ENCODE measurements around the gene DCTPP1. TPM values are rescaled to one million over a fixed set of nuclear protein-coding genes. Genes with fewer than 3 reads are reported as not detected.

The DCTPP1 gene
- total RNA-seq: 25.4 and 31.3 TPM in 2 replicates

DNA sequence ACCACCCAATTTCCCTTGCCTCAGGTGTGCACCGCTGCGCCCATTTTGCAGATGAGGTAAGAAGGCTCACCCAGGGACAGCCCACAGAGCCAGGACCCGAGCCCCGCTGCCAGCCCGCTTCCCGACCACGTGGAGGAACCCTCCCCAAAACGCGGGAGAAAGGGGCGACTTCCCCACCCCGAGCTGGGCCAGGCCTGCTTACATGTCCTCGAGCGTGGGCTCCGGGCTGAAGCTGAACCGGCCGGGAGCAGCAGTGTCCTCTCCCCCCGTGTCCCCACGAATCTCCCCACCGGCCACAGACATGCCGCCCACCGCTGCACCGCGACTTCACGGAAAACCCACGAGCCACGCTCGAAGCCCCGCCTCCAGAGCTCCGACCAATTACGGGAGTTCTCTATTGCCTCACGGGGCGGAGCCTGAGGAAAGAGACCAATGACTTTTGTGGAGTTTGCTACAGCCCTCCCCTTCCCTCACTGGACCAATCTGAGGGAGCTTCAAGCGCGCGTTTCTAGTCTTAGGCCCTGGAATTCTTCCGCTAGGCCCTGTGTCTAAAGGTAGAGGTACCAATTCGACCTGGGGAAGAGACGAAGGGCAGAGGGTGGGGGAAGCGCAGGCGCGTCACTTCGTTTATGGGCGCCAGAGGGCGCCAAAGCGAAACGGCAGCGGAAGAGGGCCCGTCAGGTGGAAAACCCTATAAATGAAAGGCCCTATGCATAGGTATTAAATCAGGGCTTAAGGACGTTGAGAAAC lies at the start of gene DCTPP1:
DCTPP1 (minus strand) TSS at position 353 of the 750 bp plus-strand sequence; CDS start at position 303, 50 bp downstream.

DNA sequence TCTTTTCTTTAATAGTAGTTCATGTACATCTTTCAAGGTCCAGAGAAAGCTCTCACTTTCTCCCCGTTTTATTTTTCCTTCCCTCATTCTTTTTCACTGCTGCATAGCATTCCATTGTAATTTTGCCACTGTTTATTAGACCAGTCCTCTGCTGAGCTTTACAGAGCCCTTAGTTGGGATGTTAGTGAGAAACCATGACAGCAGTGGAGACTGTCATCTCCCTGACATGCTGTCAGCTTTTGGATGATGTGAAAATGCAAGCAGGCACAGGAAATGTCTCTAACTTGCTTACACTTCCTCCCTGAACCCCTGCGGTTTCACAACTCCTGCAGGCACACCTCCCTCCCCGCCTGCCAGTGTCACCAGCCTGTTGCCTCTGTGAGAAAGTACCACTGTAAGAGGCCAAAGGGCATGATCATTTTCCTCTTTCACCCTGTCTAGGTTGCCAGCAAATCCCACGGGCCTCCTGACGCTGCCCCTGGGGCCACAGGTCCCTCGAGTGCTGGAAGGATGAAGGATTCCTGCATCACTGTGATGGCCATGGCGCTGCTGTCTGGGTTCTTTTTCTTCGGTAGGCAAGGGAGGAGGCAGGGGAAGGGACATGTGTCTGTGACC lies 42.6 kb upstream of the DCTPP1 start, which contains the start of gene ITGAL:
ITGAL (plus strand) TSS at position 415 of the 615 bp plus-strand sequence; CDS start at position 511, 96 bp downstream.

DNA sequence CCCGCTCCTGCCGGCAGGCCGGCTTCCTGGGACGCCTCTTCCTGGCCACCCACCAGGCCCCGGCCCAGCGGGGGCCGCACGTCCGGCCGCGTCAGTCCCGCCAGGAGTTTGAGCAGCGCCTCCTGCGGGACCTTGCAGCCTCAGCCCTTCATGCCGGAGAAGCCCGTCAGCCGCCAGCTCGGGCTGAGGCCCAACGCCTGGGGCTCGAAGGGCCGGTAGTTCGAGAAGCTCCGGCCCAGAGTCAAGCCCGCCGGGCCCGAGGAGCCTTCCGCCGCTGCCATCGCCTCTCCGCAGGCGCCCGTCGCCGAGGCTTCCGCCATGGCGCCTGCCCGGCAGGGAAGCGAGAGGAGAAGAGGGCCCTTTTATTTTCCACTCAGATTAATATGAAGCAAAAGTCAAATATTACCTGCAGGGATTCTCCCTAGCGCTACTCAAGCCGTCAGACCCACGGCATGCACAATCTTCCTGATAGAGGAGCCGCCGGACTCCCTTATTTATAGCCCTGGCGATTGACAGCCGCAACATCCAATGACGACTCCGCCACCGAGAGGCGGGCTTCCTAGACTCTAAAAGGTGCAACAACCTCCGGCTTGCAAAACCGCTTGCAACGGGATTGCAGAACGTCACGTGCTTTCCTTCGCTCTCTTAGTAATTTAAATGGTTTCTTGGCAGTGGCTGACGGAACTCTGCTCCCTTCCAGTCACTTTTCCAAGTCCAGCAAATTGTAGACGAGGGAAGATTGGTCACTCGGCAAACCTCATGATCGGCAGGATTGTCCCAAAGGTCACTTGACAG lies 15.8 kb upstream of the DCTPP1 start, which contains the start of gene SEPHS2:
SEPHS2 (minus strand) TSS at position 467 of the 795 bp plus-strand sequence; CDS start at position 320, 147 bp downstream.

DNA sequence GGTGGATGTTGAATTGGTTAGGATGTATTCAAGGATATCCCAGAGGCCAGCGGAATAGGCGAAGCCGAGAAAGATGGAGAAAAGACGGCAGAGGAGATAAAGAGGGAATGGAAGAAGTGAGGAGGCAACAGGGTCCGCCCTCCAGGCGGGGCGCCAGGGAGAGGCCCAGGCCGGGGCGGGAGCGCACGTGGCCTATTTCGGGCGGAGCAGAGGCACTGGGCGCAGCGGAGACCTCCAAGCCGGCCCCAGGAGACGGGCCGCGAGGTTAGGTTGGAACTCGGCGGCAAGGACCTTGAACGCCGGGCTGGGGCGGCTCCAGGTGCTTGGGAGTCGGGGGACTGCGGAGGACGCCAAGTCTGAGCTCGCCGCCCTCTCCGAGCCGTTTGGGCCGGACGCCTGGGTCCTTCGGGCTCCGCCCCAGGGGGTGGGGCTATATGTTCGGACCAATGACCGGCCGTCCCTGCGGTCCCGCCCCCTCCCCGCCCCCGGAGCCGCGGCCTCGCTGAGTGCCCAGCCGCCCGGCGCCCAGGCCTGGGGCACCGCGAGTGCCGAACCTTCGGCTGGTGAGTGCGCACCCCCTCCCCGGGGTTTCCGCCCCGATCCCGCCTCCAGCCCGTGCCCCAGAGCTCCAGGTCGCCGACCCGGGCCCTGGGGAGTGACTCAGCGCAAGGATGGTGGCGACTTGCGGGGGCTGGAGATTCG lies 22.6 kb downstream of the DCTPP1 start, which contains the start of gene ZNF771:
ZNF771 (plus strand) TSS at position 505 of the 702 bp plus-strand sequence. CDS start 448 bp downstream, outside the sequence.

DNA sequence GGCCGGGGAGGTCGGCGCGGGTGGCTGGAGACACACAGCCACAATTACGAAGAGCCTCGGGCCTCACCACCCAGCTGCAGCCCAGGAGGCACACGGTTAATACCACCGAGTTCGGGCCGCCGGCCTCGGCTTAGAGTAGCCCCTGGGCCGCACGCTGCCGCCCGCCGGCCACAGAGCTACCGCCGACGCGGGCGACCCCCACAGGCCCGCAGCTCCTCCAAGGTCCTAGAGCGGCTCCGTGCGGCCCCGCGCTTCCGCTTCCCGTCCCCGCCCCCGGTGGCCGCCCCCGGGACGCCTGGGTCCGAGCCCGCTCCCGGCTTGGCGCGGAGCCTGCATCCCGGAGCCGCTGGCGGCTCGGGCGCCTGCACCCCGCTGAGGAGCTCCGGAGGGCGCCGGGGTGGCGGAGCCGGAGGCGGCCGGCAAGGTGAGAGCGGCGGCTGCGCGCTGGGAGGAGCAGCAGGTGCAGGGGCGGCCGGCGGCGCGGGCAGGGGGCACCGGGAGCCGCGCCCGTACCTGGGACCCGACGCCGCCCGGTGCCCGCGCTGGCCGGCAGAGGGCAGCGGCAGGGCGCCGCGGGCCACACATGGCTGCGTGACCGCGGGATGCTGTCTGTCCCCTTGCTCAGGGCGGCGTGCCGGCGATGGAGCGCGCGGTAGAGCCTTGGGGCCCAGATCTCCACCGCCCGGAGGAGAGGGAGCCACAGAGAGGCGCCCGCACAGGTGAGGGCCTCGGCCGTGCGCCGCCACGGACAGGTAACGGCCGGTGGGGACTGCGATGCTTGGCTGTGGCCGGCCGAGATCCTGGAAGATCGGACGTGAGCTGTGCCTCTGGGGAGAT lies 34.5 kb downstream of the DCTPP1 start, which contains the start of gene ZNF48:
ZNF48 (plus strand) TSS at position 266 of the 837 bp plus-strand sequence; CDS start at position 641, 375 bp downstream.

DNA sequence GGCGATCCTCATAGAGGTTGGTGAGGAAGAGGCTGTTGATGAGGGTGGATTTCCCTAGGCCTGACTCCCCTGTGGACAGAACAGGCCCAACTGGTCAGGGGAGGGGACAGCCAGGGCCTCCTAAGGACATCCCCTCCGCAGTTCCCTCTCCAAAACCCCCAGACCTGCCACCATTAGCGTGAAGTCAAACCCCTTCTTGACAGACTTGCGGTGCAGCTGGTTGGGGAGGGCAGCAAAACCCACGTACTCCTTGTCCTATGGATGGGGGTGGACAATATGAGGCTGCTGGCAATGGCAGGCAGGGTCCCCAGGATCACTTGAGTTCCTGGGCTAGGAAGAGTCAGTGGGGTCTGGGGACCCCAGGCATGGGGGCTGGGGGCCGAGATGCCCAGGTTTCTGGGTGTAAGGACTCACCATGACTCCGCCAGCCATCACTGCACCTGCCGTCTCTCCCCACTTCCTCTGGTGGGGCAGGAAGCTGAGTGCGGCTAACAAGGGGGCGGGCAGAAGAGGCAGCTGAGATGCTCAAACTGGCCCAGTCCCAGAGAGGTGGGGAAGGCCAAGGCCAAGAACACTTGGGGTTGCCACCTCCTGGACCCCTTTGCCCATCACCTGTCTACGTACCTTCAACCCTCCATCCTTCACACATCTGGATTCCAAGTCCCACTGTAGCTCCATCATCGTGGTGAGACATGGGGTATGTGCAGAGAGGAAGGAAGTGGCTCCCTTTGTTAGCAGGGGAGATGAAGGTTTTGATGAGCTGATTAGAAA lies 47.5 kb downstream of the DCTPP1 start, which contains the start of gene SEPTIN1:
SEPTIN1 (minus strand) TSS at position 451 of the 771 bp plus-strand sequence; CDS start at position 432, 19 bp downstream.

DNA sequence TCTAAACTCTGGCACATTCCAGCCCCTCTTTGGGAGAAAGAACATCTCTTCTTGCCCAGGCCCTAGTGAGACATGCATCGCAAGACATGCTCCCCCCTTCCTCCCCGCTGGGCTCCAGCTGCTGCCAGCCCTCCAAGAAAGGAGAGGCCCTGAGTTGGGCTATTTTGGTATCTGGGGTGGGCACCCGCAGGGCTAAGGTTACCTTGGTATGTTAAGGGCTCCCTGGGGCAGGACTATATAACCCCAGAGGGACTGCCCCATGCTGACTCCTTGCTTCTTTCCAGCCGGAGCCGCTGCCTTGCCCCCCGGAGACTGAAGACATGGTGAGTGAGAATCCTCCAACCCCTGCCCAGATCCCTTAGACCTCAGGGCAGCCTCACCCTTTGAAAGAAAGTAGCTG lies 55.3 kb downstream of the DCTPP1 start, which contains the start of gene MYL11:
MYL11 (plus strand) TSS at position 265 of the 400 bp plus-strand sequence; CDS start at position 321, 56 bp downstream.

Other genes starting within 250 kb of the DCTPP1 start
- gene CORO1A, start 246.4 kb downstream of the DCTPP1 start, total RNA-seq: 1.3 and 2.9 TPM in 2 replicates
- 276 and 284 TPM in 2 replicates for gene BOLA2B, start 236.4 kb downstream of the DCTPP1 start, total RNA-seq
- gene SLX1A, start 236.2 kb downstream of the DCTPP1 start, total RNA-seq: 28.9 and 49.7 TPM in 2 replicates
- gene SULT1A3, start 230.8 kb downstream of the DCTPP1 start, total RNA-seq: 3.6 and 4.3 TPM in 2 replicates
- 0.72 and 2.8 TPM in 2 replicates for gene NPIPB13, start 181.6 kb downstream of the DCTPP1 start, total RNA-seq
- gene CD2BP2, start 74.7 kb downstream of the DCTPP1 start, total RNA-seq: 37.1 and 40.2 TPM in 2 replicates
- 19.3 and 22.6 TPM in 2 replicates for gene TBC1D10B, start 59.5 kb downstream of the DCTPP1 start, total RNA-seq
- gene MYL11, start 55.2 kb downstream of the DCTPP1 start, total RNA-seq: not detected in 2 replicates
- gene SEPTIN1, start 47.5 kb downstream of the DCTPP1 start, total RNA-seq: not detected in 2 replicates
- gene ZNF48, start 34.6 kb downstream of the DCTPP1 start, total RNA-seq: 10.4 and 11.1 TPM in 2 replicates
- 11.3 and 14.7 TPM in 2 replicates for gene ZNF771, start 22.4 kb downstream of the DCTPP1 start, total RNA-seq
- gene SEPHS2, start 15.8 kb upstream of the DCTPP1 start, total RNA-seq: 7.2 and 10.0 TPM in 2 replicates
- gene ITGAL, start 42.7 kb upstream of the DCTPP1 start, total RNA-seq: not detected in 2 replicates
- gene ZNF768, start 96.5 kb upstream of the DCTPP1 start, total RNA-seq: 27.2 and 34.5 TPM in 2 replicates
- gene ZNF747, start 104.8 kb upstream of the DCTPP1 start, total RNA-seq: 6.6 and 7.5 TPM in 2 replicates
- 3.4 and 3.6 TPM in 2 replicates for gene ZNF764, start 128.3 kb upstream of the DCTPP1 start, total RNA-seq
- gene ZNF688, start 141.7 kb upstream of the DCTPP1 start, total RNA-seq: 8.2 and 10.7 TPM in 2 replicates
- 6.2 and 8.0 TPM in 2 replicates for gene ZNF785, start 155.7 kb upstream of the DCTPP1 start, total RNA-seq
- 1.7 and 3.8 TPM in 2 replicates for gene ZNF689, start 180.4 kb upstream of the DCTPP1 start, total RNA-seq
- gene PRR14, start 220.9 kb upstream of the DCTPP1 start, total RNA-seq: 8.7 and 10.1 TPM in 2 replicates
- gene FBRS, start 228.4 kb upstream of the DCTPP1 start, total RNA-seq: 11.1 and 14.9 TPM in 2 replicates

Data from tracheal epithelial cell (primary cell).